ENCODE measurements around the gene KIAA0753.

Gene KIAA0753

DNA sequence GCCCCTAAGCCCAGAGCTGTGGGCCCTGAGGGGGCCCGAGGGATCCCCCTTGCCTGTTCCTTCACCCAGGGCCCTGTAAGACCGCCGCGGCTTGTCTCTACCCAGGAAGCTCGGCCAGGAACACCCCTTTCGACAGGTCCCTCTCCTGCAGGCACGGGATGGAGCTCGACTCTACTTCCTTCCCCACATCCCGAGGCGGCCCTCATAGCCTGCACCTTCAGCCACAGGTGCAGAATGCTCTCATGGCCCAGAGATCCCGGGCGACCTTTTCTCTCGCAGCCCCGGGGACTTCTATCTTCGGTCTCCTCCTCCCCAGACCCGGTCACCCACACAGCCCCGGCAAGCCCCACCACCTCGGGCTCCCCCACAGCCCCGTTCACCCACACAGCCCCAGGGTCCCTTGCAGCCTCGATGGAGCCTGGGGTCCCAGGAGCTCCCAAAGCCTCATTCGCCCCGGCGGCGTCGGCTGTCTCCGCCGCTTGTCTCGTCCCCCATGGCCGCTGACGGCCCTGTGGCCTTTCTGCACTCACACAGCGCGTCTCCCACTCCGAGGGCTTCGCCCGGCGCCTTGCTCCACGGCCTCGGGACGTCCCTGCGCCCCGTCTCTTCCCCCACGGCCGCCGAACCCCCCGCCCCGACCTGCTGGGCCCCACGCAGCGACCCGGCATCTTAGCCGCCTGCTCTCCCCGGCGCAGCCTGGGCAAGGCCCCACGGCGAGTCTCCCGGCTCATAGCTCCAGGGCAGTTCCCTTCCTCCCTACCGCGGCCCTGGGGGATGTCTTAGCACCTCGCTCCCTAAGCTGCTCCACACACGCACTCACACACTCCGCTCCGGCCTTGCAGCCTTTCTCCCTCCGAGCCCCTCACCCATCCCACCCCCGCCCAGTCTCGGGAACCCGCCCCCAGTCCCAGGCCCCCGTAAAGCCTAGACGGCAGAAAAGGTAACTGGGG, 650 bp downstream of the KIAA0753 start:
- peak in 1 of 2 donors; percentile 34 for DNase-seq

DNA sequence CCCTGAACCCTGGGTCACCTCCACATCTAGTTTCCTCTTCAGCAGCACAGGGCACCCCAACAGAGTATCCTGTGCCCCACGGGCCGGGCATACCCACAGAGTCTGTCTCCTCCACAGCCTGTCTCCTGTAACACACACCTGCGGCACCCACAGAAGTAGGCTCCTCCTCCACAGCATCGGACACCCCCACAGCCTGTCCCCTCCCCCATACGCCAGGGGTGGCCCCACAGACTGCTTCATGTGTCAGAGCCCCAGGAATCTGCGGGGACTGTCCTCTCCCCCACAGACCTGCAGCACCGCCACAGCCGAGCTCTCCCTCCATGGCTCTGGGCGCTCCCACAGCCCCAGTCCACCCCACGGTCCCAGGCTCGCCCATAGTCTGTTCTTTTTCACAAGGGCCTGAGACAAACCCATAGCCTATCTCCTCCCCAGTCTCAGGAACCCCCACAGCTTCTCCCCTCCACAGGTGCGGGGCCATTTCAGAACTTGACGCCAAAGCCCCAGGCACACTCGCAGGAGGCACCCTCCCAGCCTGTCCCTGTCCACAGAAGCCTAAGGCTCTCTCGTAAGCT, 1.4 kb downstream of the KIAA0753 start:
- DNase-seq: no peak

DNA sequence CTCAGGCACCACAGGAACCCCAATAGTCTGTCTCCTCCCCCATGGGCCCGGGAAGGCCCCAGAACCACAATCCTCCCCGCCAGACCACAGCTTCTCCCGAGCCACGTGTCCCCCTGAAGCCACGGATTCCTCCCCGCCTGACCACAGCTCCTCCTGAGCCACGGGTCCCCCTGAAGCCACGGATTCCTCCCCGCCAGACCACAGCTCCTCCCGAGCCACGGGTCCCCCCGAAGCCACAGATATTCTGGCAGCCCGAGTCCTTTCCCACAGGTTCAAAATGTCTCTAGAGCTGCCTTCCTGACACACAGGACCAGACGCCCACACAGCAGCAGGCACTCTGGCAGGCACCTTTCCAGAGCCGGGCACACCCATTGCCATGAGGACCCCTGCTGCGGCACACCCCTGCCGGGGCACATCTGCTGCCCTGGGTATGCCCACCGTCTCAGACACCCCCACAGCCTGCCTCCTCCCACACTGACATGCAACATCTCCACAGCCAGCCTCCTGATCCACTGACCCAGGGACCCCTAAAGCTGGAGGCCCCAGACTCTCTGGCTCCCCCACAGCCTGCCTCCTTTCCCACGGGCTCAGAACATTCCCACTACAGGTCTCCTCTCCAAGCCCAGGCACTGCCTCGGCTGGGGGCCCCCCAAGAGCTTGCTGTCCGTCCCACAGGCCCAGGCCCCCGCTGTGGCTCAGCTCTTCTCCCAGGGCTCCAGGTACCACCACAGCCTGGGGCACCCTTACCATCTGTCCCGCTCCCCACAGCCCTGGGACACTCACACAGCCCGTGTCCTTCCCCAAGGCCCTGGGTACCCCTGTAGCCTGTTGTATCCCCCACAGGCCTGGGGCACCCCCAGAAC, 2.2 kb downstream of the KIAA0753 start:
- no peak for DNase-seq

DNA sequence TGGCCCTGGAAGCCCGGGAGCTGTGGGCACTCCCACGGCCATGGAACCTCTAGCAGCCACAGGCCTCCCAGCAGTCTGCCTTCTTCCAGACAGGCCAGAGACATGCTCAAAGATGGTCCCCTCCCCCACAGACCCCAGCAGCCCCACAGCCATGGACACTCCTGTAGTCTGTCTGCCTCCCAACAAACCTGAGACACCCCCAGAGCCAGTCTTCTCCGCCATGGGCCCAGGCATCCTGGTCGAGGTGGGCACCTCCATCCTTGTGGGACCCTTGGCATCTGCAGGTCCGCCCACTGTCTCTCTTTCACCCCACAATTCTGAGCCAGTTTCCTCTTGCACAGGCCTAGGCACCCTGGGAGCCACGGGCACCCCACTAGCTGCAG, 3.1 kb downstream of the KIAA0753 start:
- DNase-seq: no peak

DNA sequence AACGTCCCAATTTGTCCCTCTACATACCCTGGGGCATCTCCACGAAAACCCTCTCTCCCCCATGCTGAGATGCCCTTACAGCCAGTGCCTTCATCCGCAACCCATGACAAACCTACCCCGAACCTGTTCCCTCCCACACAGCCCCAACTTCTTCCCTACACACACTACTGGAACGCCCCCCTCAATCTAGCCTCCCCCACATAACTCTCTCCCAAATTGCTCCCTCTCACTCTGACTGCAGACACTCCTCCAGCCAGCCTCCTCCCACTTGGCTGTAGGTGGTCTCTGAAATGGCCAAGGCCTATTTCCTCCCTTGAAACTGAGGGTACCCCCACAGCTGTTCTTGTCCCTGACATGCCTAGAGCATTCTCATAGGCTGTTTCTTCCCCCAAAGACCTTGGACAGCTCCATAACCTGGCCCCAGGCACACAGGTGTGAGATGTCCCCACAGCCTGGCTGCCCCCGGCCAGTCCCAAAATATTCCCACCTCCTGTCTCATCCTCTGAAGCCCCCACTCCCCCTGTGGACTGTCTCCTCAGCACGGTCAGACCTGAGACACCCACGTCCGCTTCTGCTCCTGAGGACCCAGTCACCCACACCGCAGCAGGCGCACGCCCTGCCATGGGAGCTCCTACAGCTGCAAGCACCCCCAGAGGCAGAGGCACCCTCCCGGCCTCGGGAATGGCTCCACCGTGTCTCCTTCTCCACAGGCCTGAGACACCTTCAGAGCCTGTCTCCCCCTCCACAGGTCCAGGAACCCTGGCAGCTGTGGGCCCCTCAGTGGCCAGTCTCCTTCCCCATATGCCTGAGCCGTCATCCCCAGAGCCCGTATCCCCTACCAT, 3.7 kb downstream of the KIAA0753 start:
- DNase-seq: no peak

DNA sequence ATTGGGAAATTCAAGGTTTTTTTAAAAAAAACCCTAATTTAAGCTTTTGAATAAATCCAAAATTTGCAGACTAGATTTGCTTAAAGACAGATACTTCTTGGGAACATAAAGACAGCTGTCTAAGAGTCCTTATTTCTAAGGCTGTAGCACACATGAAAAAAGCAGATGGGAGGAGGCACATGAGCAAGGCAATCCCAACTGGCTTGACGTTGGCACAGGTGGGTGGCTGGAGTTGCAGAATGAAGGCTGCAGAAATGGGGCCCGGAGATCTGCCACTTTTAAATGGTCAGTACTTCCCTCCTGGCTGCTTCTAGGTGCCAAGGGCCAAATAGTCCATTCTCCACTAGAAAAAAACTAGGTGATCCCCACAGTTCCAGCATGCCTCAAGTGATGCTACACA, 4.4 kb downstream of the KIAA0753 start:
- DNase-seq: no peak

DNA sequence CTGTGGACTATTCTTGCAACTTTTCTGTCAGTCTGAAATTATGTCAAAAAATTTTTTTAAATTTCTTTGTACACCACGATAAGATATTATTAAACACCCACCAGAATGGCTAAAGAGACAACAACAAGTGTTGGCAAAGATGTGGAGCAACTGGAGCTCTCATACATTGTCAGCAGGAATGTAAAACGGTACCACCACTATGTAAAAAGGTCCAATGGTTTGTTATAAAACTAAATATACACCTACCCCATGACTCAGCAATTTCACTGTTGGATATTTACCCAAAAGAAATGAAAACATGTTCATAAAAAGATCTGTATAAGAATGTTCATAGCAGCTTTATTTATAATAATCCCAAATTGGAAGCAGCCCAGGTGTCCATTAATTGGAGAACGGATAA, 7.2 kb downstream of the KIAA0753 start:
- DNase-seq: no peak

DNA sequence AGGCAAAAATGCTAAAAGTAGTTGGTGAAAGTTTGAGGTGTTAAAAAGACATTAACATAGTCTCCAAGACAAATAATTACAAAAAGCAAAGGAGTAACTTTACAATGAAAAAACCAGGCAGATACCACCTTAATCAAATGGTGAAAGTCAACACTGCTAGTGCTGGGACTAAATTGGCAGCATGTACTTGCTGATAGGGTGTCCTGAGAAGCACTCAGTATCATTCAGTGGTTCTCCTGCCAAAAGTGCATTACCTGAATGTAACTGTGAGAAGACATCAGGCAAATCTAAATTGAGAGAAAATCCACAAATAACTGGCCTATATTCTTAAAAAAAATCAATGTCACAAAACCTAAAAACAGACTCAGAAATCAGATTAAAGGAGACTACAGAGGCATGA, 8.0 kb downstream of the KIAA0753 start:
- no peak for DNase-seq

DNA sequence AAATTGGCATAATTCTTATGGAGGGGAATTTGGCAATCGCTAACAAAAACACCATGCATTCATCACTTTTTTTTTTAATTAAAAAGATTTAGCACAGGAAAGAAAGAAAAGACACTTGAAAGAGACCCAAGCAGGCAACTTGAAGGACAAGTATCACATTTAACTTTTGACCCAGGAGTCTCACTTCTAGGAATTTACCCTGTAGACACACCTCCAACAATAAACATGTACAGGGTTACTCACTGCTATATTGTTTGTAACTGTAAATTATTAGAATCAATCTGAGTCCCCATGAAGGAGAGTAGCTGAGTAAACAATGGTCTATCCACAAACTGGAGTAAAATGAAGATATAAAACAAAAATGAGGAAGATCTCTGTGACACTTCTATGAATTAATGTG, 10.1 kb downstream of the KIAA0753 start:
- no peak for DNase-seq

DNA sequence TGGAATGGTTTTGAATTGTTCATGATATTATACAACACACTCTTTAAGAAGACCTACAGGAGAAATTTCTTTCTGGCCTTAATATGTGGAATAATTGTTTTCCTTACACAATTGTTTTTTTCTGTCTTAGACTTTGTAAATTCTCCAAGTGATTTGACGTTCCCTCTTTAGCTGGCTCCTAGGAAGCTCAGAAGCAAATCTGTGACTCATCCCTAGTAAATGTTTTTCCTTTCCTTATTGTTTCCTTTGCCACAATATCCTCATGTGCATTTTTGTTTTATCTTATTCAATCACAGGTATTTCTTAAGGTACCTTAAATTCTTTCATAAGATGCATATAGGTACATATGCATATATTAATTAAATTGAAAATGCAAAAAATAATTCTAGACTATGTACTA, 13.5 kb downstream of the KIAA0753 start:
- DNase-seq: no peak

DNA sequence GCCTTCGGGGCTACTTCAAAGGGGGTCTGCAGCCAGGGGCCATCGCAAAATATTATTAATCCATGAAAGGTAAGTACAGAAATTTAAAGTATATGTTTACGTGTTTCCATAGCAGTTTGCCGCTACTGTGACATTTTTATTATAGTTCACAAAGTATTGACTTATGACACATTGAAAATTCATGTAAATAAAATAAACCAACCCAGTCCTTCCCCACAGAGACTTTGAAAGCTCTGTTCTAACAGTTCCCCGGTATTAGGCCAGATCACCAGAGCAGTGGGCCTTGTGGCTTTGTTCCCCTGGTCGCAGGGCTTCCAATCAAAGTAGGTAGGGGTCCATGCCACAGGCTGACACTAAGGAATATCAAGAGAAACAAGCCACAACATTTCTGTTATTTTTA, 13.9 kb downstream of the KIAA0753 start:
- DNase-seq: no peak

DNA sequence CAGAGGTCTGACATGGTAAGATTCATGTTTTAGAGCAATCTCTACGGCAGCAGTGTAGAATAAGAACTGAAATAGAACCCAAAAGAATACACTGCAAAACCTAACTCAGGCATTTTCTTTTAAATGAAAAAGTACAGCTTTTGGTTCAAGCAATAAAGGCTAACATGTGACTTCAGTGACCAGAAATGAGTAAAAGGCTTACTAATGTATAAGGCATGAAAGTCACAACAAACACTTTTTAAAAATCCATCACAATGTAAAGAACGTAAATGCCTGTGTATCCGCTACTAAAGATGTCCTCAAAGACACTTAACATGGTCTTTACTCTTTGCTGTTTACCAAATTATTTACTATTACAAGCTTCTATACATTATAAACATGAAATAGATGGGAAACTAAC, 16.6 kb downstream of the KIAA0753 start:
- no peak for DNase-seq

DNA sequence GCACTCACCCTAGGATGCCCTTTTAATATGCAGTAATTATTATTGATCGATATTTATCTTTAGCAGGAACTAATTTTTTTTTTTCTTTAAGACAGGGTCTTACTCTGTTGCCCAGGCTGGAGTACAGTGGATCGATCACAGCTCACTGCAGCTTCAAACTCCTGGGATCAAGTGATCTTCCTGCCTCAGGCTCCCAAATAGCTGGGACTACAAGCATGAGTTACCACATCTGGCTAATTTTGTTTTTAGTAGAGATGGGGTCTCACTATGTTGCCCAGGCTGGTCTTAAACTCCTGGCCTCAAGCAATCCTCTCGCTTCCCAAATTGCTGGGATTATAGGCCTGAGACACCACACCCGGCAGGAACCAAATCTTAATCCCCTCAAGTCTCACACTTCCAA, 29.3 kb downstream of the KIAA0753 start:
- no peak for DNase-seq

DNA sequence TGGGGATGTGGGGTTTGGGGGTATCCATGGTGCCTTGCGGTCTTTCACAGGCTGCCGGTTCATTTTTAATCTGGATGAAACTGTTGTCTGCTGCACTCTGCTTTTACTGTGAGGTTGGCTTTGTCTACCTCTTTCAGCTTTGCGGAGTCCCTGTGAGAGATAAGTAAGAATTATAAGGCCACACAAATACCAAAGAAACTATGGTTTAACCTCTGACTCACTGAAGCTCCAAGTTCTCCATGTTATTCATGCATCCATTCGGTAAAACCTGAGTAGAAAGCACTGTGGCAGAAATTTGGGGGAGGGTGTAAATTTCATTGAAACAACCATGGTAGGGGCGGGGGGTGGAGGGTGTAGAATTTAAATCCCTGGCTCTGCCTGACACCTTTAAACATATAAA, 30.5 kb downstream of the KIAA0753 start:
- no peak for DNase-seq

DNA sequence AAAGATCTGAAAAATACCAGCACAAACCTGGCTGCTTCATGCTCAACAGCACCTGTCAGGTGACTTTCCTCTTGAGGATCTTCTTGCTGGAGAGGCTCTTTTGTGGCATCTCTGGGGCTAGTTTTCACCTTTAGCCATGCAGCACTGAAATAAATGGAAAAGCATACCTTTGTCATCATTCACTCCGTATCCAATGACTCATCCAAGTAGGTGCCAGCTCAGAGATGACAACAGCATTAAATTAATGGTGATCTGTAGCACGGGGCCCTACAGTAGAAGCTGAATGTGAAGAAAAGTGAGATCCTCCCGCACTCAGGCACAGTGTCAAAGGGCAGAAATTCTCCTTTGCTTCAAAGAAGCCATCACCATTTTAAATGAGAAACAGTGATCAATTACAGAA, 32.2 kb downstream of the KIAA0753 start:
- DNase-seq: no peak

DNA sequence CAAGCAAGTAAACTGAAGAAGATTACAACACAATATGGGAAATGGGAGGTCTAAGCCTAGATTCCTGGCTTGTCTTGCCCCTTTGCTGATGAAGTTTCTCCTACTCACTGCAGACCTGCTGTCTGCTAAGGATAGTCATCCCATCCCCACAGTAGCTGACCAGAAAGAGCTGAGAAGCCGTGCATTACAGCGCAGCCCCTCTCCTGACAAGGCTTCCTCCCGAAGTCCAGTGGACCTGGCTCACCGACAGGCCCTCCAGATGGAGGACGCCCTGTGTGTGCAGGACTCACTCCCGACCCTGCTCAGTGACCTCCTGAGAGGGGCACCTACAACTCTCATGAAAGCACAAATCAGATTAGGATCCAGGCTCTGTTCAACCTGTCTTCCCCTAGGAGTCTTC, 35.4 kb downstream of the KIAA0753 start:
- no peak for DNase-seq

DNA sequence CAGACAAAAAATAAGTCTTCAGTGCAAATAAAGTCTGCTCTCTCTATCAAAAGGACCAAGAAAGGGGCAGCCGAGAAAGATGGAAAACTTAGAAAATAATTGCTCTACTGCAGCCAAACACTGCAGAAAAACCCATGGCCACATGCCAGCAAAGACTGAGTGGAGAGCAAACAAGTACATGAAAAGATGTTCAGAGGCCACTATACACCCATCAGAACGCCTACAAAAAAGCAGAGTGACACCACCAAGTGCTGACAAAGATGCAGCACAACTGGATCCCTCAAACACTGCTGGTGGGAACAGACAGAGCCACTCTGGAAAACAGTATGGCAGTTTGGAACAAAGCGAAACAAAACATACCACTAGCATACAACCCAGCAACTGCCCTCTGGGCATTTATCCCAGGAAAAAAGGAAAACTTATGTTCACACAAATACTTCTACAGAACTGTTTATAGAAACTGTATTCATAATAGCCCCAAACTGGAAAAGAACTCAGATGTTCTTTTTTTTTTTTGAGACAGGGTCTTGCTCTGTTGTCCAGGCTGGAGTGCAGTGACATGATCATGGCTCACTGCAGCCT, 36.7 kb downstream of the KIAA0753 start:
- DNase-seq: no peak

DNA sequence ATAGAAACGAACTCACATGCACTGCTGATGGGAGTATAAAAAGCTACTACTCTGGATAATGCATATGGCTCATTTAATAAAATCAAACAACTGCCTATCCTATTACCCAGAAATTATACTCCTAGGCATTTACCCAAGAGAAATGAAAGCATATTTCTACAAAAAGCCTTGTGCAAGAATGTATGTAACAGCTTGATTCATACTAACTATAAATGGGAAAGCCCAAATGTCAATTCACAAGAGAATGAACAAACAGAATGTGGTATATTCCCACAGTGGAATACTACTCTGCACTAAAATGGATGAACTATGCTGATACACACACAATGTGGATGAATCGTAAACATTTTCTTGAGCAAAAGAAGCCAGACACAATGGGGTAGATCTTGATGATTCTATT, 38.4 kb downstream of the KIAA0753 start:
- DNase-seq: peak; percentile 40 to 63

DNA sequence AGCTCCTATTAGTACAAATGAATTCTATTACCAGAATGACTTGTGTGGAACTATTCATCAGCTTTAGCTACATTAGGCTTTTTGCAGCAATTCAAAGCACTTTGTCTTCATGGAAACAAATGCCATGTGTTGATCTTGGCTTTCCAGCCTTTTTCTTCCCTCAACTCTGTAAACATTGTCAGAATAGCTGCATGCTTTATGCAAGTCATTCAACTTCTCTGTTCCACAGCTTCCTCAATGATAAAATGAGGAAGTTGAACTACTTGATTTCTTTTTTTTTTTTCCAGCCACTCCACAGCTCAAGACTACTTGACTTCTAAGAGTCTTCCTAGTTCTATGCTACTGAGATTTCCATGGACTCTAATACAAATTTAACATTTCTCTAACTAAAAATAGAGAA, 41.1 kb downstream of the KIAA0753 start:
- peak; percentile 70 to 83 for DNase-seq

DNA sequence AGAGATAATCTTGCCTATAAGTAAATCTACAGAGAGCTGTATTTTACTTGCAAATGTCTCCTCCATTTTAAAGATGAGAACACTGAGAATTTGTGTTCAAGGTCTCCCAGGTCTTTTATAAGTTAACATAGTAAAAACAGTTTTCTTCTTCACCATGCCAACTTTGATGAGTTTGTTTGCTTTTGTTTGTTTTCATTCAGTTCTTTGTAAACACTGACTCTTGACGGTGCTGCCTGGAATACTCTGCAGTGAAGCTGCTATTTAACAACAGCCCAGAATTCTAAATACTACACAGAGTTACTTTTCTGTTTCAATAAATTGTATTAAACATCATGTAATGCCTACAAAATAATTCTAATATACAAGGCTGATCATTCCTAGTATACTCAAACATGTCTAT, 42.8 kb downstream of the KIAA0753 start:
- no peak for DNase-seq

DNA sequence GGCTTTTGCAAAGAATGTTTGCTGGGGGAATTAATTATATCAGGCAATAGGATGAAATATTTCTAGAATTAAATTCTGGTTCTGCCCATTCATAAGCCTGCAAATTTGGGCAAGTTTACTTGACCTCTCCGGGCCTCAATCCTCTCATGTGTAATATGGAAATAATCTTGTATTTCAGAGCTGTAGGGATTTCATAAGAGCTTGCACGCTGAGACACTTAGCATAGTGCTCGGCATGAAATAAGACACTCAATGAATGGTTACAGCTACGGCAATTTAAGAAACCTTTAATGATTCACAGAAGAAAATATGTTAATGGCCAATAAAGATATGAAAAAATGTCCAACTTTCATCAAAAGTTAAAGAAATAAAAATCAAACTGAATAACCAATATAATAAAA, 43.6 kb downstream of the KIAA0753 start:
- DNase-seq: no peak

DNA sequence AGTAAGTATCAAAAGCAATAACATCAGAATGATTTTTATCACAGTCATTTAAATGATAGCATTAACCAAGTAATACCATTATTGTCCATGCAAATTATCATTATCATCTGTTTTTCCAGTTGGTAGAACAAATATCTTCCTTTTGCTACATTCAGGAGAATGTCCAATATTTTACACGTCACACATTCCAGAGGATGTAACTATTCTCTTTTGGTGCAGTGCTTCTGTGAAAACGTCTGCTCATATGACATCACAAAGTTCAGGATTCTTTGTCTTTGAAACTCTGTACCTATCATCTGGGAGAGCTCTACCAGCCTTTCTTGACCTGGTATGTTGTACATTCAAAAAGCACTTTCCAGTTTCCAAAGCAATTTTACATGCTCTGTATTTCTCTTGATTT, 44.0 kb downstream of the KIAA0753 start:
- DNase-seq: no peak
